GM12875 (cell line): ENCODE results near the gene SMIM32.

Experiments used
- H3K4me3 ChIP-seq: one replicate; pipeline ENCODE4 v1.5.1; 2011; ENCODE audit warnings: low read depth, low read length, control low read depth
- CTCF ChIP-seq: IDR thresholded peaks from 2 replicates; pipeline ENCODE4 v1.5.1; 2011; ENCODE audit warnings: low read depth, mild to moderate bottlenecking, control low read depth, inconsistent platforms, low read length, moderate library complexity, borderline replicate concordance; ENCODE audit not compliant: insufficient read depth

SMIM32 gene

GRCh38 chr5:136195971-136196820 is 3.2 kb upstream of the SMIM32 start:
- H3K4me3 ChIP-seq = no peak overlapping the region
- no peak for TF ChIP-seq CTCF

GRCh38 chr5:136194576-136194975 is 1.6 kb upstream of the SMIM32 start:
- H3K4me3 ChIP-seq = no peak overlapping the region
- no peak for TF ChIP-seq CTCF

- H3K4me3 ChIP-seq = no peak overlapping the region
- no peak for TF ChIP-seq CTCF
These were observed 467 bp upstream of the SMIM32 start for GRCh38 chr5:136193322-136193935.

- H3K4me3 ChIP-seq = no peak overlapping the region
- TF ChIP-seq CTCF = no peak
These were observed 892 bp downstream of the SMIM32 start for GRCh38 chr5:136192015-136192525.

GRCh38 chr5:136191304-136192014 is 1.5 kb downstream of the SMIM32 start:
- no peak overlapping the region for H3K4me3 ChIP-seq
- no peak for TF ChIP-seq CTCF

GRCh38 chr5:136190904-136191303 is 2.1 kb downstream of the SMIM32 start:
- H3K4me3 ChIP-seq = no peak overlapping the region
- TF ChIP-seq CTCF = no peak
